GM19043 (cell line): ENCODE results near the gene RABGGTA.
A peak's percentile ranks its signal among the peaks of the same experiment; 100 is the strongest.

Source experiments
- ATAC-seq: cut with Tn5 transposase; IDR thresholded peaks from one replicate; pipeline ENCODE4 v1.9.1; 2021; ENCODE audit warnings: low read depth; ENCODE audit not compliant: unreplicated experiment

Gene RABGGTA

DNA sequence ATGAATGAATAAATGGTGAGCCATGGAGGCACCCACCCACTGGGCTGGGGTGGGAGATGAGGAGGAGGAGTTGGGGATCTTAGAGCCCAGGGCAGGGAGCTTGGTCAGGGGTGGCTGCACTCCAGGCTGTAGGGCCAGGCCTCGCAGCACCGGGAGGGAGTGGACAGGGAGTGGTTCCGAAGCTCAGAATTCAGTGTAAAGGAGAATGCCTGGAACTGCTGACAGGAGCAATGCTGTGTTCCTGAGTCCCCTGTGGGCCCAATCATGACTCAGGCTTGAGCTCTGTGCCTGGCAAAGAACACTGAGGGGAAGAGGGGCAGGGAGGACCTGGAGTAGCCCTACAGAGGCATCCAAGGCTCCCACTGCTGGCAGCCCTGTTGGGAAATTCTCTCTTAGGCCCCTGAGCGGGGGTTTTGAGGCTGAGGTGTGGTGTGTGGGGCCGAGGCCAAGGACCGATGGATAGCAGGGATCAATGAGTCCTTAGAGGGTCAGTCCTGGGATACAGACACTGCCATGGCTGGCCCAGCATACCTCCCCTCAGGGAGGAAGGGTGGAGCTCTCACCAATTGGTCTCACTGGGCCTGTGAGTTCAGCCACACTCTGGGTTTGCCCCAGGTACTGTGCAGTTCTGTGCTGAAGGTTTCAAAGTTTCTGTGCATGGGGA, 9.5 kb upstream of the RABGGTA start:
- ATAC-seq, result no peak

DNA sequence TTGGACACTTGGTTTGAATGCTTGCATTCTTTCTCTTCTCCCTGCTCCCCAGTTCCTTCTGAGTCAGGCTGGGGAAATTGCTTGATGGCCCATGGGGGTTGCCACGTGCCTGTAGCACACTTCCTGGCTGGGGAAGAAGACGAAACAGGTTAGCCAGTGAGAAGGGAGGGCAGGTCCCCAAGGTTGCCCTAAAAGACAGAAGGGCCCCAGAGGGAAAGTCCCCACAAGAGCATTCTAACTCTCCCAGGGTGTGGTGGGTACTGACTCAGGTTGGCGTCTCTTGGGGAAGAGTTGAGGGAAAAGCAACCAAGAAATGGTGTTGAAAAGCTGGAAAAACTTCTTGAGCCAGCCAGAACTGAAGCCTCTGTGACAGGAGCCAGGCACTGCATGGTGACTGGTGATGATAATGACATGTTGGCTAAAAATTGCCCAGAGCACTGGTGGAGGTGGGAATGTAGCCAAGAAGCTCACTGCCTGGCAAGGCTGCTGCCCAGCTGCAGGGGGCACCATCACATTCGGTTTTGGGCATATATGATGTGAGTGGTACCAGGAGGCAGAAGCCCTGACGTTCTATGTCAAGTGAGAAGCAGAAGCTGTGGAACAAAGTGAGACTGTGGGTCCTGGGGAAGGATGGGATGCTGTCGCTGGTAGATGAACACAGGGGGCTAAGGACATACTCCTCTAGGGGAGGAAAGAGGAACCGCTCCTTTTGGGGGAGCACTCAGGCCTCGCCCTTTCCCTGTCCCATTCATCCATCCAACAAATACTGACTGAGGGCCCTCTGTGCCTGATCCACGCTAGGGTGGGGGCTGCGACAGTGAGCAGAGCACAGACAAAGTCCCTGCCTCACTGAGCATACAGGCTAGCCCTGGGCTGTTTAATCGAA, 8.1 kb upstream of the RABGGTA start:
- ATAC-seq, result no peak

GRCh38 chr14:24278424-24278823, 7.0 kb upstream of the RABGGTA start:
- no peak for ATAC-seq

DNA sequence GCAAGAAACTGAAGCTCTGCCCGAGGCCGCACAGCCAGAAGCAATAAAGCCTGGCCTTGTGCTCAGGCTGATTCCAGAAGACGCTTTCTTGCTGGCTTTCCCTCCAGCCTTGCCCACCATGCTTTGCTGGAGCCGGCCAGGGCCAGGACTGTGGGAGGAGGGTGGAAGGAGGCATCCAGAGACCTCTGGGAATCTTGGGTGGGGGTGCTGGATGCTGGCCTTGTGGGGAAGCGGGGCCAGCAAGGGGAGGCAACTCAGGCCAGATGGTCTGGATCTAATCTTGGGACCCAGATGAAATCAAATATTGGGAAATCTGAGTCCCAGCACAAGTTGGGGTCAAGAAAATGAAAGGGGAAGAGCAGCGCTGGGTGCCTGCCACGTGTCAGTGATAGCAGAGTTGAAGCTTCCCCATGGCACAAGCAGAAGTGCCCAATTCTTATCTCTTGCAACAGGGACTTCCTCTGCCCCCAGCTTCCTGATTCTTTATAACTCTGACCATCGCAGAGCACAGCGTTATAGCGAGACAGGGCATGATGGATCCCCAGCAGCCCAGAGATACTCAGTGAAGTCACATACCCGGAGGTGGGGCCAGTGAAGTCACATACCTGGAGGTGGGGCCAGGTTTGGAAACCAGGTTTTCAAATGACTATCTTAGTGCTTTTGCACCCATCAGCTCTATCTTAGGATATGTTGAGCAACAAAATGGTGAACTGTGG, 6.4 kb upstream of the RABGGTA start:
- no peak for ATAC-seq

DNA sequence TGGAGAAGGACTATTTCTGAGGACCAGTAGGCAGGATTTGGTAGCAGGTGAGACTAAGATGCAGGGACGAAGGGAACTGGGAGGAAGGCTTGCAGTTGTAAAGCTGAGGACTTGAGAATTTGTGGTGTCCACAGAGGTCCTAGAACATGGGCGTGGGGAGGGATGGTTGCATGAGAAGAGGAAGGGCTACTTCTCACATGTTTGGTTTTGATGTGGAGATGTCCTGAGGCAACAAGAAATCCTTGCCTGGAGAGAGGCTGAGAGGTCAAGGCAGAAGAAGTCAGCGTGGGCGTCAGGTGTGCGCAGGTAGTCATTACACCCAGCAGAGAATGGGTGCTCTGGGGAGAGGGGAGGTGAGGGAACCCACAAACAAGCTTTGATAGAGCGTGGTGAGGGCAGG, 5.7 kb upstream of the RABGGTA start:
- no peak for ATAC-seq

- peak; percentile 35 for ATAC-seq
Measured at GRCh38 chr14:24274101-24274543, 2.7 kb upstream of the RABGGTA start.

DNA sequence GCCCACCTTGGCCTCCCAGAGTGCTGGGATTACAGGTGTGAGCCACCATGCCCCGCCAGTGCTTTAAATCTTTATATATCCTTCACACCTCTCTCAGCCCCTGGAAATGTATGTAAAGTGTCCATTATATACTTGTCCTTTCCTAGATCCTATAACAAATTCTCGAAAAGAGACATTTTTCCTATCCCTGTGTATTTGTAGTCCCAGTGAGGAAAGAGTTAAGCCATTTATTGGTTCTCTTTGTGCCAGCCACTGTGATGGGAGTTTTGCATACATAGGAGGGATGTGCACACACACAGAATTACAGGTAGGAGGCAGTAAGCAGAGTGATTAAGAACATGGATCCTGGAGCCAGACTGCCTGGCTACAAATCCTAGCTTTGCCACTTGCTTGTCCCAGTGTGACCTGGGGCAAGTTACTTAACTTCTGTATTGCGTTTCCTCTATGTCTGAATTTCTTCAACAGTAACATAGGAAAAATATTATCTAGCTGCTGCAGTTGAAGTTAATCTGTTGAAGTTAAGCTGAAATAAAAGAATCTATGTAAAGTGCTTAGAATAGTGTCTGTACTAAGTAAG, 2.1 kb upstream of the RABGGTA start:
- no peak for ATAC-seq

- ATAC-seq, result no peak
Measured at GRCh38 chr14:24272467-24272866, 1.1 kb upstream of the RABGGTA start.

DNA sequence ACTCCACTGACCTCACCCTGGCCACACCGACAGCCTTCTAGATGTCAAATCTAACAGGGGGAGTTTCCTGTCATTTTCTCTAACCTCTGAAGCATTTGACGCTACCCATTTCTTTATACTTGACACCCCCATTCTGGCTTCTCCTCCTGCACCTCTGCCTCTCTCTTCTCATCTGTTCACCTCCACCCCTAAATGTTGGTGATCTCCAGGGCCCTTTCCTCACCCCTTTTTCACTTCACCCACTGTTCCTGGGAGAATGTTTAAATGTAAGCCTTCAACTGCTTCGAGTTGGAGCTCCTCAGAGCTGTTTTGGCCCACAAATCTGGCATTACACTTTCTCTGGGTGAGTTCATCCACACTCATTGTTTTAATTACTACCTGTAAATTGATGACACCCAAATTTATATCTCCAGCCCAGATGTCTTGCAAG, 452 bp upstream of the RABGGTA start:
- ATAC-seq, result no peak

- ATAC-seq, result no peak
Measured at GRCh38 chr14:24270537-24271133, 762 bp downstream of the RABGGTA start.

GRCh38 chr14:24269910-24270536, 1.4 kb downstream of the RABGGTA start:
- no peak for ATAC-seq

DNA sequence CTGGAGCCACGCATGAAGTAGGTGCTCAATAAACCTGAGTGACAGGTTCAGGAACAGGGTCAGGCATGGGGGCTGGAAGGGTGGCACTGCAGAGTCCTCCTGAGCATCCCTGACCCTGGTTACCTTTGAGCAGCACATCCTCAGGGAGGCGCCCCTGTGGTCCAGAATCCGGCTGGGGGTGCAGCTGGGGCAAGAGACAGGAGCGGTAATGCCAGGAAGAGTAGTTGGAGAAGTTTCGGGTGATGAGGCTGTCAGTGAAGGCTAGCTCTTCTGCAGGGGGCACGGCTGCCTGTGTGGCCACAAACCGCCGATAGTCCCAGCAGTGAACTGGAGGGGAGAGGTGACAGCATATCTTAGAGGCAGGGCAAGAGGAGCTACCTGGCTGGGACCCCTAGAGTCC, 2.0 kb downstream of the RABGGTA start:
- ATAC-seq, result no peak

DNA sequence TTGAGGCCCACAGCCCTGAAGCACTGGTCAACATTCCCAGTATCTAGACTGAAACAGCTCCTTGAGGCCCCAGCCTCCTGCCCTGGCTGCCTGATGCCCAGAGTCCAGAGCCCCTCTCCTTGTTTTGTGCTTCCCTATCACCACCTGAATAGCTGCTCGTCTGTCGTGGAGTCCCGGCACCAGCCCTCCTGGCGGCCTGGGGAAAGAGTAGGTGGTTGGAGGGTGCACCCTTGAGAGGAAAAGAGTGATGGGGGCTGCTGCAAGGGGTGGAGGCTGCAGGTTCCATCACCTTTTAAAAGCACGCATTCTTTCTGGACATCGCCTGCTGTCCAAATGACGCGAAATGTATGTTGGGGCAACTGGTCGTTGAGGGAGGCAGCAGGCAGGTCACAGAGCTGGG, 3.2 kb downstream of the RABGGTA start:
- ATAC-seq, result no peak

DNA sequence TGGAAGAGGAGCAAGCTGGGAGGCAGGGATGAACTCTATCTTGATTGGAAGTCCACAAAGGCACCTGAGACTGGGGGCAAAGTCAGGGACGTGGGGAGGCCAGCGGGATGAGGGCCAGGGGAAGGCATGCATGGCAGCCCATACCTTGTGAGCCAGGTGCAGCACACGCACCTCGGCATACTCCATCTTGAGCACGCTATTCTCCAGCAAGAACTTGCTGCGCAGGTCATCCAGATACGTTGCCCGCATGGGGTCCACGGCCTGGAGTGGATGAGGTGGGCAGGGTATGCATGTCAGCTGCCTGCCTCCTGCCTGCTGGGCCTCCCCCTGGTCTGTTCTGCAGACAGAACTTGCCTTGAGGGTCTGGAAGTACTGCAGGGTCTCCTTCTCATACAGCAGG, 3.9 kb downstream of the RABGGTA start:
- no peak for ATAC-seq

DNA sequence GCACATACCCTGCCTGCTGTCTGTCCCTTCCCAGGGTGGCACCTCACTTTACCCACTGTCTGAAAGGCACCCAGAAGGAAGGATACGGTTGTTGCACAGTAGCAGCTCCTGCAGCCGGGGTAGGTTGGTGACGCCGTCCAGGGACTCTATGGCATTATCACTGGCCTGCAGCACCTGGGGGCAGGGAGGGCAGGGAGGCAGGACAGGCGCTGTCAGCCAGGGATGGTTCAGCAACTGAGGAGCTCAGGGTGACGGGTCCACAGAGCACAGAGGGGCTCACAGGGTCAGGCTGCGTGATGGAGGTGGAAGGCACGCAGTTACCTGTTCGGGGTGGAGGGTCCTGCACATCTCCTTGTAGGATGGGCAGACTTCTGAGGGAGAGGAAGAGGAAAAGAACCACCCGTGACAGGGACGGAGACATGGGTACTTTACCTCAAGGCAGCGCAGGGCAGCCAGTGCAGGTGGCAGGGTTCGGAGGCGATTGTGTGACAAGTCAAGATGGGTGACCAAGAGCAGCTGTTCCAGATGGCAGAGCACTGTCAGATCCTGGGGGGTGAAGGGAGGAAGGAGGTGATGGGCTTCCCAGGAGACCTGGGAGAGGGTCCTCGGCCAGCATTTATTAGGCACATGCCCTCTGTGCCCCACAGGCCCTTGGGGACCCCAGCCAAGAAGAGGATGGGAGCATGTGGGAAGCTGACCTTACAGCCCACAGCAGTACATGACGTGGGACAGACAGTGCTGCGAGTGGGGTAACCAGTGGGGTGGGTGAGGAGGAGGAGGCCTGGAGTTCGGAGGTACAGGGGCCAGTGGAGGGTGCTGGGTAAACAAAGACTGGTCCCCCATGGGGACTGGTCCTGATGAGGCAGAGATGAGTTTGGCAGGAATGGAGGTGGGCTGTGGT, 4.8 kb downstream of the RABGGTA start:
- ATAC-seq, result no peak

GRCh38 chr14:24264298-24264697, 7.1 kb downstream of the RABGGTA start:
- ATAC-seq, result no peak

DNA sequence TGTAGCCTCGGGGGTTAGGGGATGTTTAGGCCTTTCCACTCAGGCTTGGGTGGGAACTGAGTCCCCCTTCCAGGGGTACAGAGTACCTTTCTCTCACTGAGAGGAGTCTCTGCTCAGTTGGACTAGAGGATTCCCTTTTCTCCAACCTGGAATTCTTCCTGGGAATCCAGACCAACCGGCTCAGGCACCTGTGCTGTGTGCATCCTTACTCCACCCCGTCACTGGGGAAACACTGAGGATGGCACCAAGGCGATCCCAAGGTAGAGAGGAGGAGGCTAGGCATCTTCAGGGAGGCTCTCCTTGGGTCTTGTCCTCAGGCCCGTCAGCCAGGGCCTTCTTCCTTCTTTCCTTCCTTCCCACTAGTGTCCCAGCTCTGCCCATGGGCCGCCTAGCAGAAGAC, 7.5 kb downstream of the RABGGTA start:
- no peak for ATAC-seq

DNA sequence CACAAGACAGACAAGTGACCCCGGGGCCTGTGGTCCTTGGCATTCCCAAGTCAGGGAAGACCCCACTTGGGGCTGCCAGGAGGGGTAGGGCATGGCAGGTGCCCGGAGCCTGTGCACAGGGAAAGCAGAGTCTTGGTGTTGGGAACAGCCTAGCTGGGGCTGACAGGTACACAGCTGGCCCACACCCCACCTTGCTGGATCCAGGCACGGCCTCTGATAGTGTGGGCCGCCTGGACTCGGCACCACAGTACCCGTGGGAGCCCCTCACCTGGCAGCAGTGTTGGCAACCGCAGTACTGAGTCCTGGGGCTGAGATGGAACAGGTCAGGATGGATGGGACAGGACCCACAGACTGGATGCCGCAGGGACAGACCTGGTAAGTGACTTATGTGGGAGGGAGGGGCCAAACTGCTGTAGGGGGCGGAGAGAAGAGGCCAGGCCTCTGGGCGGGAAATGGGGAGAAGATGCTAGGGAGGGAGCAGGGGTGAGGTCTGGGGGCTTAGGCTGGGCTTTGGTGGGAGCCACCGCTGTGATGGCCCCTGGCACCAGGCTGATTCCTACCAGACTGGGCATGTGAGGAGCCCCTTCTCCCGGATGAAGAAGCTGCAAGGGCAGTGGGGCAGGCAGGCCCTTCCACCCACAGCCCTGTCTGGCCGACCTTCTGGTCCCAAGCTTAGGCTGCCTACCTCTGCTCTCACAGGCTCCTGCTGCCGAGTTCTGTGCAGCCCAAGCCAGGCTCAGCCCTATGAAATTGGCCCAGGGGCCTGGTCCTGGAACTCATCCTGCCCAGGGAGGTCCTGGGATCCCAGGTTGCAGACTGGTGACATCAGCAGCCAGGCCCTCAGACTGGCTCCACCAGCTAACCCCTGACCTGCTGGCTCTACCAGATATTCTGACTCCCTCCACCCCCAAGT, 8.3 kb downstream of the RABGGTA start, which contains the start of gene TGM1:
TGM1 (minus strand) TSS at position 357 of the 913 bp plus-strand sequence. CDS start 825 bp downstream, outside the sequence.
- ATAC-seq, result no peak
